Esophagus squamous epithelium (tissue), 5 donors: Measurements from ENCODE around the gene LRRC73. TPM values are rescaled to one million over a fixed set of nuclear protein-coding genes. Genes with fewer than 3 reads are reported as not detected.
A peak's percentile ranks its signal among the peaks of the same experiment; 100 is the strongest.

Source experiments
- DNase-seq: peaks from one replicate; lab custom pipeline; 2025; lab: John Stamatoyannopoulos, UW
- H3K27ac ChIP-seq, 4 donors: fragments of 200-600 bp; sonication (generic); one replicate each; pipeline ENCODE4 v1.5.1; 2016 to 2019; ENCODE audit warnings: mild to moderate bottlenecking in 1 of 4
- H3K27me3 ChIP-seq, 4 donors: fragments of 200-600 bp; sonication (generic); 1 replicate in 3 of 4; 2 replicates in 1 of 4; pipeline versions ENCODE4 v1.5.1 to v1.6.0; 2017 to 2021; ENCODE audit warnings: antibody characterized with exemption in 1 of 4
- H3K36me3 ChIP-seq, 3 donors: fragments of 200-600 bp; sonication (generic); one replicate each; pipeline ENCODE4 v1.5.1; 2016 to 2019
- H3K4me1 ChIP-seq, 3 donors: fragments of 200-600 bp; sonication (generic); one replicate each; pipeline ENCODE4 v1.5.1; 2017 to 2019
- H3K4me3 ChIP-seq, 4 donors: fragments of 200-600 bp; sonication (generic); 1 replicate in 3 of 4; 2 replicates in 1 of 4; pipeline ENCODE4 v1.5.1; 2016 to 2019; ENCODE audit warnings: mild to moderate bottlenecking in 2 of 4, moderate library complexity in 1 of 4
- H3K9me3 ChIP-seq, 3 donors: fragments of 200-600 bp; sonication (generic); one replicate each; pipeline ENCODE4 v1.5.1; 2016 to 2019
- CTCF ChIP-seq, 6 experiments: fragments of 450-650 bp in 4 of 6; fragments of 200-600 bp in 2 of 6; sonication (generic) in 2 of 6; IDR thresholded peaks; one replicate each; pipeline ENCODE4 v1.5.1; 2016 to 2019; ENCODE audit warnings: antibody characterized with exemption in 6 of 6, mild to moderate bottlenecking in 4 of 6, moderate library complexity in 4 of 6
- POLR2A ChIP-seq, 4 donors: fragments of 450-650 bp; IDR thresholded peaks; one replicate each; pipeline ENCODE4 v1.6.1; 2017; ENCODE audit warnings: antibody characterized with exemption in 4 of 4, mild to moderate bottlenecking in 4 of 4, moderate library complexity in 3 of 4
- WGBS, 2 donors: methylation state at CpG; one replicate each; pipeline ENCODE4 v1.1.5; 2018; 5-methylcytosine and 5-hydroxymethylcytosine counted together
- intact Hi-C: fragments of 100-400 bp; cut with DNase I; formaldehyde crosslinking; loops from one replicate; pipeline ENCODE4 v1.15.0; 2022
- total RNA-seq, 4 donors: library from RNA; depleted of rRNA; stranded (reverse); fragments of >200 nt; gene quantifications; one replicate each; pipeline ENCODE4 v1.1.0, GENCODE V29; 2016
- donor health status: DM: yes; HTN: yes; CAD: no.

LRRC73 gene
- total RNA-seq, 4 donors from 2014 or later: 0.38 to 0.83 (median 0.64) TPM; not detected in 1

DNA sequence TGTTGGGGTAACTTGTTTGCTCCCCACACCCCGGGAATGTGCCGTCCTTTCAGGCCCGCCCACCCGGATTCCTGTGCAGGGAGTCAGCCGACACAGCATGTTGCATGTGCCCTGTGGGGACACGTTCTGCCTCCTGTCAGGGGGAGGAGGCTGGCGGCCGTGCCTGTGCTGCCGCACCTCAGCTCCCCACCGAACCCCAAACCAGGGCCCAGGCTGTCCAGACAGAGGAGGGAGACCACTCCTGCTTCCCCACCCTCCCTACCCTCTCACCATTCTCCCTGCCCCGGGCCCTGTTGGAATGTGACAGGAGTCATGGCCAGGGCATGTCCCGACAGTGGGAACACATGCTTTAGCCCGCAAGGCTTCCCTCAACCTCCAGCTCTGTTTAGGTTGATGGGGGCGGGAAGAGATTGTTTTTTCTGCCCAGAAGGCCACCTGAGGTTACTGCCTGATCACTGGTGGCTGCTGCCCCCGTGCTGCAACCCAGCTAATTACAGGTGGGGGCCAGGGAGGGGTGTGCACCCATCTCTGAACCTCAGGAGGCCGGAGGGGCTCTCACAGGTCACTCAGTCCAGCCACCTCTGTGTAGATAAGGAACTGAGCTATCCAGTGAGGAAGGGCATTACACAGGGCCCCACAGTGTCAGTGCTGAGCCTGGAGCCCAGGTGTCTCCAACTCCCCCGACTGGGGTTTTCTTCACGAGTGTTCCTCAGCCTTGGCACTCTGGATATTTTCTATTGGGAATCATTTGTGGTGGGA is 13.6 kb downstream of the LRRC73 start:
- 24 to 61% methylated on average over 2 to 6 of the region's 18 CpGs for WGBS, 2 donors
- peak overlapping the region; percentile 47 to 75 (median 64) for H3K27ac ChIP-seq
- H3K9me3 ChIP-seq: no peaks in the 10 kb centered on the region
- H3K36me3 ChIP-seq: peaks cover 18 to 44% (median 25%) of the 10 kb centered on the region in 3 donors
- peaks cover 0 to 33% (median 0%) of the 10 kb centered on the region in 4 donors for H3K27me3 ChIP-seq
- intact Hi-C loops: loop anchor here (5.0 kb wide), 1 partner anchor 44 kb away; no protein-coding TSS in a partner anchor
- peaks cover 18 to 52% (median 23%) of the 10 kb centered on the region in 3 donors for H3K4me1 ChIP-seq
- H3K4me3 ChIP-seq: no peak overlapping the region
- TF ChIP-seq POLR2A (IDR thresholded peaks at IDR 0.05) (peak in 1 of 4 donors; percentile 13), CTCF (IDR thresholded peaks at IDR 0.05) (peak in 5 of 6 experiments; percentile 45 to 72 (median 68))
- DNase-seq: no peak

- WGBS, 2 donors: 24 to 27% methylated on average over 2 to 3 of the region's 4 CpGs
- intact Hi-C loops: loop anchor here (5.0 kb wide), 1 partner anchor 43 kb away; no protein-coding TSS in a partner anchor
- H3K27me3 ChIP-seq: peaks cover 0 to 33% (median 0%) of the 10 kb centered on the region in 4 donors
- H3K9me3 ChIP-seq: no peaks in the 10 kb centered on the region
- H3K36me3 ChIP-seq: peaks cover 14 to 34% (median 22%) of the 10 kb centered on the region in 3 donors
- TF ChIP-seq POLR2A (IDR thresholded peaks at IDR 0.05) (no peak), CTCF (IDR thresholded peaks at IDR 0.05) (peak in 1 of 6 experiments; percentile 28)
- H3K27ac ChIP-seq: peak overlapping the region; percentile 8 to 75 (median 64)
- no peak overlapping the region for H3K4me3 ChIP-seq
- no peak for DNase-seq
- peaks cover 18 to 52% (median 21%) of the 10 kb centered on the region in 3 donors for H3K4me1 ChIP-seq
Observed at GRCh38 chr6:43495409-43495941, 14.7 kb downstream of the LRRC73 start.

- Histone ChIP-seq H3K27me3 (peaks cover 0 to 33% (median 0%) of the 10 kb centered on the region in 4 donors), H3K4me3 (no peak overlapping the region), H3K27ac (peak overlapping the region in 2 of 4 donors; percentile 68 to 75), H3K9me3 (no peaks in the 10 kb centered on the region), H3K4me1 (peaks cover 14 to 49% (median 18%) of the 10 kb centered on the region in 3 donors), H3K36me3 (peaks cover 12 to 34% (median 16%) of the 10 kb centered on the region in 3 donors)
- TF ChIP-seq CTCF (IDR thresholded peaks at IDR 0.05) (no peak), POLR2A (IDR thresholded peaks at IDR 0.05) (no peak)
- DNase-seq: no peak
- intact Hi-C loops: loop anchor here (5.0 kb wide), 1 partner anchor 42 kb away; no protein-coding TSS in a partner anchor
- WGBS, 2 donors: 77 to 83% methylated on average over 2 to 4 of the region's 4 CpGs
Observed at GRCh38 chr6:43494766-43495165, 15.4 kb downstream of the LRRC73 start.

GRCh38 chr6:43494321-43494720 is 15.8 kb downstream of the LRRC73 start:
- H3K4me1 ChIP-seq: peaks cover 10 to 47% (median 18%) of the 10 kb centered on the region in 3 donors
- TF ChIP-seq CTCF (IDR thresholded peaks at IDR 0.05) (no peak), POLR2A (IDR thresholded peaks at IDR 0.05) (no peak)
- peak overlapping the region in 1 of 4 donors; percentile 69 for H3K27ac ChIP-seq
- peaks cover 0 to 33% (median 0%) of the 10 kb centered on the region in 4 donors for H3K27me3 ChIP-seq
- H3K36me3 ChIP-seq: peaks cover 7 to 31% (median 12%) of the 10 kb centered on the region in 3 donors
- H3K9me3 ChIP-seq: no peaks in the 10 kb centered on the region
- intact Hi-C loops: no loop called here
- DNase-seq: no peak
- 62 to 76% methylated on average over 6 of the region's 6 CpGs for WGBS, 2 donors
- H3K4me3 ChIP-seq: no peak overlapping the region
